ENCODE data around the gene EDEM1. TPM values are rescaled to one million over a fixed set of nuclear protein-coding genes. Genes with fewer than 3 reads are reported as not detected.

Gene EDEM1
- 10 to 100 TPM; 24.4 to 37.9 (median 31.1) TPM for total RNA-seq
- 1 to 10 TPM; 6.0 to 9.3 TPM for polyA plus RNA-seq

DNA sequence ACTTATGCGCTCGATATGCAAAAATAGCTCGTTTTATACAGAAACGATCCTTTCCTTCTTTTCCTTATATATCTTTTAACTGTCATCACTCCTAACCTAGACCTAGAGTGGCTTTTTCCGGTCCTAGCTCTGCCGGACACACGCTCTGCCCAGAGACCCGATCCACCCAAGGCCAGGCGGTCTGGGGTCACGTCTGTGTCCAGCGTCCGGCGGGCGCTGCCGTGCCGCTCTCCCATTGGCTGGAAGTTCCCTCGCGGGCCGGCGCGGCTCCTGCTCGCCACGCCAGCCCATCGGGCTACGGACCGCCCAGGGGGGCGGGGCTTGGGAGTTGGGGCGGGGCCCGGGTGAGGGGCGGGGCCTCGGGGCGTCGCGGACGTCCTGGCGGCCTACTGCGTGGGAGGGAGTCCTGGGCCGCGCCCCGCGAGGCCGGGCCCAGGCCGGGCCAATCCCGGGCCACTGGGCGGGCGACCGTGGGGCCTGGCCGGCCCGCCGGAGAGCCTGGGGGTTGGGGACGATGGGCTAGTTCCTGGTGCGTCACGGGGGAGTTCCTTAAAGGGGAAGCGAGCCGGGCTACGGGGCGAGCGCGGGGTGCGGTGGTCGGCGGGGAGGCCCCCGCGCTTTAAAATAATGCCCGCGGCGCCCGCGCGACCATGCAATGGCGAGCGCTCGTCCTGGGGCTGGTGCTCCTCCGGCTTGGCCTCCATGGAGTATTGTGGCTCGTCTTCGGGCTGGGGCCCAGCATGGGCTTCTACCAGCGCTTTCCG, at the start of gene EDEM1:
TSS of gene EDEM1 (plus strand) at position 552 of the 764 bp plus-strand sequence. CDS start at position 651, 99 bp downstream.
- Histone ChIP-seq H3K9me3 (no peaks in the 10 kb centered on the region), H3K4me3 (peak within 1 kb of the TSS; percentile 61 to 99 (median 94)), H3K27ac (peak within 1 kb of the TSS; percentile 95 to 99 (median 97)), H3K27me3 (no peaks in the 10 kb centered on the region), H3K4me1 (peaks cover 0 to 42% (median 13%) of the 10 kb centered on the region in 3 donors), H3K36me3 (no peaks in the 10 kb centered on the region)
- DNase-seq (peak; percentile 96 to 100 (median 98)), ATAC-seq (peak; percentile 88 to 94 (median 92)), FAIRE-seq (no peak)
- TF ChIP-seq, protein P1, sequence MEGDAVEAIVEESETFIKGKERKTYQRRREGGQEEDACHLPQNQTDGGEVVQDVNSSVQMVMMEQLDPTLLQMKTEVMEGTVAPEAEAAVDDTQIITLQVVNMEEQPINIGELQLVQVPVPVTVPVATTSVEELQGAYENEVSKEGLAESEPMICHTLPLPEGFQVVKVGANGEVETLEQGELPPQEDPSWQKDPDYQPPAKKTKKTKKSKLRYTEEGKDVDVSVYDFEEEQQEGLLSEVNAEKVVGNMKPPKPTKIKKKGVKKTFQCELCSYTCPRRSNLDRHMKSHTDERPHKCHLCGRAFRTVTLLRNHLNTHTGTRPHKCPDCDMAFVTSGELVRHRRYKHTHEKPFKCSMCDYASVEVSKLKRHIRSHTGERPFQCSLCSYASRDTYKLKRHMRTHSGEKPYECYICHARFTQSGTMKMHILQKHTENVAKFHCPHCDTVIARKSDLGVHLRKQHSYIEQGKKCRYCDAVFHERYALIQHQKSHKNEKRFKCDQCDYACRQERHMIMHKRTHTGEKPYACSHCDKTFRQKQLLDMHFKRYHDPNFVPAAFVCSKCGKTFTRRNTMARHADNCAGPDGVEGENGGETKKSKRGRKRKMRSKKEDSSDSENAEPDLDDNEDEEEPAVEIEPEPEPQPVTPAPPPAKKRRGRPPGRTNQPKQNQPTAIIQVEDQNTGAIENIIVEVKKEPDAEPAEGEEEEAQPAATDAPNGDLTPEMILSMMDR (IDR thresholded peaks at IDR 0.05), result no peak
- intact Hi-C loops (cut with DNase I), result loop anchor here in 1 of 3 donors (10.0 kb wide), 1 partner anchor 63 kb away; the partner anchor contains the start of gene ARL8B
- WGBS, 2 donors, result 0 to 1% methylated on average over 68 to 78 of the region's 78 CpGs

DNA sequence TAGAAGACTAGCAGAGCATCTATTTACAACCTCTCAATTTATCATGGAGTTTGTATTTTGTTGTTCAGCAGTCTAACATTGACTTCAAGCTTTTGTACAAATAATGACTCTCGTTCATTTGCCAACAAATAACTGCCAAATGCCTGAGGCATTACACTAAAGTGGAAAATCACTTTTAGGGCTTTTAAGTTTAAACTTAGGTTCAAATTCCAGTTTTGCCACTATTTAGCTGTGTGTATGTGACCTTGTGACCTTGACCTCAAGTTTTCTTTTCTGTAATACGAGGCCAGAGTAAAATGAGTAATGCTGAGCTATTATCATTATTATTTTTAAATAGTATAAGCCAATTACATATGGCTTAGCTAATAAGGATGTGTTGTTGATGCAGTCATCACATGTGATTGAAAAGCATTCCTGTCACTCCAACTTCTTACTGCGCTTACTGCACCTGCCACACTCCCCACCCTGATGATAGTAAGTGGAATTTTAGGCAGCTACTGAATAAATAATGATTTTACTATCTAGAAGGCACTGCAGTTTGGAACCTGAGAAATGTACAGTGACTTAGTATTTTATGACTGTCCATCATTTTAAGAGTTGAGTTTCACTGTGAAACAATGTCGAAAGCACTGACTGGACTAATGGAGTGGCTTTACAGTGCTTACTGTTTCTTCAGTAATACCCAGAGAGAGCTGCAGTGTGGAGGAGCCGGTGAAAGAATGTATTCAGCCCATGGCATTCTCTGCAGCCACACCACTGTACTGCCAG, 49.1 kb upstream of the EDEM1 start:
- Histone ChIP-seq H3K36me3 (no peaks in the 10 kb centered on the region), H3K4me3 (no peak overlapping the region), H3K27me3 (no peaks in the 10 kb centered on the region), H3K9me3 (no peaks in the 10 kb centered on the region), H3K27ac (no peak overlapping the region), H3K4me1 (peaks cover 6 to 36% (median 21%) of the 10 kb centered on the region in 3 donors)
- DNase-seq (no peak), FAIRE-seq (no peak), ATAC-seq (peak in 3 of 4 donors; percentile 31 to 49 (median 44))
- TF ChIP-seq, protein P1 (IDR thresholded peaks at IDR 0.05), result no peak
- intact Hi-C loops (cut with DNase I), result no loop called here
- WGBS, 2 donors, result 15 to 17% methylated on average over 5 of the region's 5 CpGs

DNA sequence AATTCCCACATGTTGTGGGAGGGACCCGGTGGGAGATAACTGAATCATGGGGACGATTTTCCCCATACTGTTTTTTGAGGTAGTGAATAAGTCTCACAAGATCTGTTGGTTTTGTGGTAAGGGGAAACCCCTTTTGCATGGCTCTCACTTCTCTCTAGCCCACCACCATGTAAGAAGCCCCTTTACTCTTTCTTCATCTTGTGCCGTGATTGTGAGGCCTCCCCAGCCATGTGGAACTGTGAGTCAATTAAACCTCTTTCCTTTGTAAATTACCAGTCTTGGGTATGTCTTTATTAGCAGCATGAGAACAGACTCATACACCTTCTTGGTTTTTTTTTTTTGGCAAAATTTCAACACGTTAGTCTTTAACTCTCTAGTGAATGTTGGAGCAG, 47.3 kb upstream of the EDEM1 start:
- no peak for DNase-seq
- Histone ChIP-seq H3K27ac (no peak overlapping the region), H3K9me3 (no peaks in the 10 kb centered on the region), H3K4me3 (no peak overlapping the region), H3K4me1 (peaks cover 6 to 38% (median 16%) of the 10 kb centered on the region in 3 donors), H3K36me3 (no peaks in the 10 kb centered on the region), H3K27me3 (no peaks in the 10 kb centered on the region)
- intact Hi-C loops (cut with DNase I), result no loop called here
- TF ChIP-seq, protein P1 (IDR thresholded peaks at IDR 0.05), result no peak
- FAIRE-seq, result no peak
- ATAC-seq, result no peak
- WGBS, 2 donors, result 80 to 87% methylated on average over 4 of the region's 4 CpGs

DNA sequence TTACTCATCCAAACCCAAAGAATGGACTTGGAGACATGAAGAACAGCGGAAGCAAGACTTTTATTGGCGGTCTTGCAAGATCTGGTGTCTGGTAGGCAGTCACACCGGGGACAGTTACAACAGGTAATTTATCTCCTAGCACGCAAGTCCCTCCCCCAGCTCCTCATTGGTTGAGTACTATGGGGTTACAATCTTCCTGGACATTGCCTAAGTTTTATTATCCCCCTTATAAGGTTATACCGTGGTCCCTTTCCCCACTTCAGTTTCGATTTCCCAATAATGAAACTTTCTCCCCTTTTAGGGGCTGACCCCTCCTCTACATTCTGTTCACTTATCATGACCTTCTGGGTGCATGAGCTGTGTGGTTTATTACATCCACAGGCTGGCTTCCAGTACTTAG, 46.7 kb upstream of the EDEM1 start:
- H3K9me3 ChIP-seq, result no peaks in the 10 kb centered on the region
- FAIRE-seq, result no peak
- no peaks in the 10 kb centered on the region for H3K36me3 ChIP-seq
- intact Hi-C loops (cut with DNase I), result no loop called here
- H3K27ac ChIP-seq, result no peak overlapping the region
- peaks cover 6 to 38% (median 16%) of the 10 kb centered on the region in 3 donors for H3K4me1 ChIP-seq
- no peak for DNase-seq
- H3K4me3 ChIP-seq, result no peak overlapping the region
- no peak for ATAC-seq
- TF ChIP-seq, protein P1 (IDR thresholded peaks at IDR 0.05), result no peak
- WGBS, 2 donors, result 94 to 96% methylated on average over 6 of the region's 6 CpGs
- H3K27me3 ChIP-seq, result no peaks in the 10 kb centered on the region

All from pancreas (tissue), 10 donors.